Activated CD4-positive, alpha-beta T cell treated with anti-CD3 and anti-CD28 coated beads, Interleukin-2, amount 10 ng/mL, durations not matched to agents 24 days and 14 days (primary cell): Measurements from ENCODE around the gene TULP4. TPM values are rescaled to one million over a fixed set of nuclear protein-coding genes. Genes with fewer than 3 reads are reported as not detected.

Experiments used
- DNase-seq: peaks from one replicate; pipeline ENCODE4 v3.0.0; 2022
- H3K27ac Mint-ChIP-seq: one replicate; pipeline ENCODE4 v1.8.0; 2022; ENCODE audit warnings: mild to moderate bottlenecking, mixed read lengths
- H3K27me3 Mint-ChIP-seq: one replicate; pipeline ENCODE4 v1.8.0; 2022; ENCODE audit warnings: mixed read lengths
- H3K36me3 Mint-ChIP-seq: one replicate; pipeline ENCODE4 v1.8.0; 2022; ENCODE audit warnings: low read depth, mild to moderate bottlenecking, mixed read lengths
- H3K4me1 Mint-ChIP-seq: one replicate; pipeline ENCODE4 v1.8.0; 2021; ENCODE audit warnings: mixed read lengths
- H3K4me3 Mint-ChIP-seq: one replicate; pipeline ENCODE4 v1.8.0; 2022; ENCODE audit warnings: mild to moderate bottlenecking, moderate library complexity, mixed read lengths
- H3K9me3 Mint-ChIP-seq: one replicate; pipeline ENCODE4 v1.8.0; 2021; ENCODE audit warnings: mixed read lengths
- intact Hi-C: fragments of 100-400 bp; cut with micrococcal nuclease; formaldehyde crosslinking; loops from one replicate; pipeline ENCODE4 v1.15.1; 2023
- total RNA-seq: library from RNA; stranded (reverse); gene quantifications from 2 replicates; pipeline ENCODE4 v1.2.3, GENCODE V29; 2022

TULP4 gene
- total RNA-seq, 1 donor from 2014 or later = 23.9 TPM

DNA sequence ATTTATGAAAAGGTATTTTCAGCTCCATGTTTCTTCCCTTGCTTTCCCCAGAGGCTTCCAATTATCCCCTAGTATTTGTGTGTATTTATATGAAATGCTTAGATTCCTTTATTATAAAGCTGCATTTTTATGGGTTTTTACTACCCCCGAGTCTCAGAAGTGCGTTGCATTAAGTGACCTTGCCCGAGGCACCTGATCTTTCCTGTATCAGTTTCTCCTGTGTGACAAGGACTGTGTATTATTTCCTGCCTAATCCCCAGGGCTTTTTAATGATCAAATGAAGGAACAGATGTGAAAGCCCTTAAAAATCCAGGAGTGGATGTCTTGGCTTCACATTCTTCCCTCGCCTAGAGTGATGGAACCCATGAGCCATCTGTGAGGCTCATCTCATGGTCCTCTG, 118.8 kb downstream of the TULP4 start:
- no peaks in the 10 kb centered on the region for H3K9me3 Mint-ChIP-seq
- H3K36me3 Mint-ChIP-seq = no peaks in the 10 kb centered on the region
- no peaks in the 10 kb centered on the region for H3K4me1 Mint-ChIP-seq
- H3K27ac Mint-ChIP-seq = no peak overlapping the region
- H3K27me3 Mint-ChIP-seq = no peaks in the 10 kb centered on the region
- intact Hi-C loops = no loop called here
- no peak for DNase-seq
- no peak overlapping the region for H3K4me3 Mint-ChIP-seq

DNA sequence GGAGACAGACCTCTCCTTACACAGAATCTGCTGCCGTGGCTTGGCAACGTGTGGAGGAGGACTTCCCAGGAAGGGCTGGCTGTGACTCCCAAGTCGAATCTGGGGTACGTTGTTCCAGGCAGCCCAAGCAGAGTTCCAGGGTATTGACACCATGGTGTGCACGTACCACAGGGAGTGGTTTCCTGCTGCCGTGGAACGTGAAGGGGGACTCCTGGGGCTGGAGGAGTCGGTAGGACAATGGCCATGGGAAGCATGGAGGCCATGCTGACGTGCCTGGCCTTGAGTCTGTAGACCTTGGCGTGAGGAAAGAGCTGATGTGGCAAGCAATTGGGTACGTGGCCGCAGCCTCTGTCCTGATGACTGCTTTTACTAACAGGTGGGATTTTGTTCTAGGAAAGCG, 119.3 kb downstream of the TULP4 start:
- H3K9me3 Mint-ChIP-seq = no peaks in the 10 kb centered on the region
- no peaks in the 10 kb centered on the region for H3K4me1 Mint-ChIP-seq
- no peaks in the 10 kb centered on the region for H3K36me3 Mint-ChIP-seq
- H3K27me3 Mint-ChIP-seq = no peaks in the 10 kb centered on the region
- no peak overlapping the region for H3K4me3 Mint-ChIP-seq
- no peak overlapping the region for H3K27ac Mint-ChIP-seq
- DNase-seq = no peak
- intact Hi-C loops = no loop called here

DNA sequence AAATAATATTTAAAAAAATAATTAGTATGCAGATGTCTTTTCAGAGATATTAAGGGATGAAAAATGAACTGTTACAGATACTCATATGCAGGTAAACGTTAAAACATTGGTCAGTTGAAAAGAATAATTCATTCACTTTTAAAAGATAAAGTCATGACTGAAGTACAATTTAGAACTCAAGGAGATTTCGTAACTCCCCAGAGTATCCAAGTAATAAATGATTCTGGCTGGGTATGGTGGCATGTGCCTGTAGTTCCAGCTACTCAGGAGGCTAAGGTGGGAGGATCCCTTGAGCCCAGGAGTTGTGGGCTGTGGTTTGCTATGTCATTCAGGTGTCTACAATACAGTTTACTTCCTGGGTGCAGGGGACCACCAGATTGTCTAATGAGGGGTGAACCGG, 125.3 kb downstream of the TULP4 start:
- H3K9me3 Mint-ChIP-seq = no peaks in the 10 kb centered on the region
- no peak overlapping the region for H3K27ac Mint-ChIP-seq
- intact Hi-C loops = no loop called here
- H3K36me3 Mint-ChIP-seq = no peaks in the 10 kb centered on the region
- no peak for DNase-seq
- H3K27me3 Mint-ChIP-seq = no peaks in the 10 kb centered on the region
- peaks cover 3% of the 10 kb centered on the region for H3K4me1 Mint-ChIP-seq
- H3K4me3 Mint-ChIP-seq = no peak overlapping the region

DNA sequence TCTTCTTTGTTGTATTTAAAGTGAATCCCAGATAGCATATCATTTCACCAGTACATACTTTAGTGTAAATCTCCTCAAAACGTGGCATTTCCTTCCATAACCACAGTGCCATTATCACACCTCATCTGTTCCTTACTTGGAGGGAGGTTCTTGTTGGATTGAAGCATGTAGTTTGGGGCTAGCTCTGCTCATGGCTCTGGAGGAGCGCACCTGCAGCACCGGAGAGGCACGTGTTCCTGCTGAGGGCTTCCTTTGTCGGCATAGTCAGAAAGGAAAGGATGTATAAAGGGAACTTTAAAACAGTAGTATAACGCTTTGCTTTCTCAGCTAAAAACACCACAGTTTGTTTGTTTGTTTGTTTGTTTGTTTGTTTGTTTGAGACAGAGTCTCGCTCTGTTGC, 126.0 kb downstream of the TULP4 start:
- Mint-ChIP-seq H3K27ac (no peak overlapping the region), H3K4me1 (peaks cover 3% of the 10 kb centered on the region), H3K9me3 (no peaks in the 10 kb centered on the region), H3K27me3 (no peaks in the 10 kb centered on the region), H3K4me3 (no peak overlapping the region), H3K36me3 (no peaks in the 10 kb centered on the region)
- no peak for DNase-seq
- intact Hi-C loops = no loop called here

DNA sequence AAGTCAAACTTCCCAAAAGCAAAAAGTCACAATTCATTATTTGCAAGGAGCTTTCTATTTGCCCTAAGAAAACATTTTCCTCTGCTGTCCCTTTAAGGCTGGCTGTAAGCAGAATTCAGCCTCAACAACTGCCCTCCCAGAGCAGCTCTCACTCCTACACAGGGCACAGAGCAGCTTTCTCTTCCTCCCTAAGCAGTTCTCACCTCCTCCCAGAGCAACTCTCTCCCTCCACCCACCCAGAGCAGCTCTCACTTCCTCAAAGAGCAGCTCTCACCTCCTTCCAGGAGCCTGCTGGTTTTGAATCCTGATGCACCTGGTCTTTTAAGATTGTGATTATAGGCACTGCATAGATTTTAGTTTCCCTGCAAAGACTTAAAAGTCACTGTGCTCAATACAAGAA, 127.0 kb downstream of the TULP4 start:
- Mint-ChIP-seq H3K36me3 (no peaks in the 10 kb centered on the region), H3K9me3 (no peaks in the 10 kb centered on the region), H3K27ac (no peak overlapping the region), H3K4me3 (no peak overlapping the region), H3K27me3 (no peaks in the 10 kb centered on the region), H3K4me1 (peaks cover 3% of the 10 kb centered on the region)
- intact Hi-C loops = no loop called here
- no peak for DNase-seq

DNA sequence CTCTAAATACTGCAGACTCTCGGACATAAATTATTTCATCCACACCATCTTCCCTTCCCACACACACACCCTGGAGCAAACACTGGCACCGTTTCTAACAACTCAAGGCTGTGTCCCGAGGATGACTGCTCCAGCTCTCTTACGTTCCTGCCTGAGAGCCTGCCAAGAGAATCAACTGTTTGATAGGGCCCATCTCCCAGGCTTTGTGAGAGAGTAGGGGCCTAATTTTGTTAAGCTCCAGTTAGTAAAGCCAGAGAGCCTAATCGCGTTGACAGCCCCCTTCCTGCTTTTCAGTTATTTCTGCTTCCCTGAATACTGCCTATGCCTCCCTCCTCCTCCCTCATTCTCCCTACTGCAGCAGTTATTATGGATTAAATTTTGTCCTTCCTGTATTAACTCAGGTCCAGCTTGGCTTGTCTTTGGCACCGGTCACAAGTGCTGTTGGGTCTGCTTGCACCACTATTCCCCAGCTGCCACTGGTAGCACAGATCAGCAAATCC, 129.5 kb downstream of the TULP4 start:
- Mint-ChIP-seq H3K27ac (no peak overlapping the region), H3K9me3 (no peaks in the 10 kb centered on the region), H3K4me3 (no peak overlapping the region), H3K27me3 (no peaks in the 10 kb centered on the region), H3K4me1 (peaks cover 3% of the 10 kb centered on the region), H3K36me3 (no peaks in the 10 kb centered on the region)
- no peak for DNase-seq
- intact Hi-C loops = no loop called here

DNA sequence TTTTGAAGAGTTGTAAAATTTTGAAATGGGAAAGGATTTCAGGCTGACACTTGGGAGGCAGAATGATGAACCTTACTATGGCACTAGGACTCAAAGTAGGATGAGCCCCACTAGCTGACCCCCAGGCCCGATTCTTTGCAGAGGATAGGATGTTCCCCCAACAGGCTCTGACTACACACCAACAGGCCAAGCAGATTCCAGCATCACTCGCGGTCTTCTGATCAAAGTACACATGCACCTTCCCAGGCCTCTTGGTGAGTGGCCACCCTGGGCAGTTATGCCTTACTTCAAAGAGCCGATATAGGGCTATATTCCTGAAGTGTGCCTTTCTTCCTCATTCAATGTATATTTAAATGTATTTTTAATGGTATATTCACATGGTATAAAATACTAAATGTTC, 130.0 kb downstream of the TULP4 start:
- no peak for DNase-seq
- H3K4me3 Mint-ChIP-seq = no peak overlapping the region
- H3K4me1 Mint-ChIP-seq = peaks cover 3% of the 10 kb centered on the region
- no peaks in the 10 kb centered on the region for H3K27me3 Mint-ChIP-seq
- intact Hi-C loops = no loop called here
- no peaks in the 10 kb centered on the region for H3K36me3 Mint-ChIP-seq
- H3K9me3 Mint-ChIP-seq = no peaks in the 10 kb centered on the region
- no peak overlapping the region for H3K27ac Mint-ChIP-seq

DNA sequence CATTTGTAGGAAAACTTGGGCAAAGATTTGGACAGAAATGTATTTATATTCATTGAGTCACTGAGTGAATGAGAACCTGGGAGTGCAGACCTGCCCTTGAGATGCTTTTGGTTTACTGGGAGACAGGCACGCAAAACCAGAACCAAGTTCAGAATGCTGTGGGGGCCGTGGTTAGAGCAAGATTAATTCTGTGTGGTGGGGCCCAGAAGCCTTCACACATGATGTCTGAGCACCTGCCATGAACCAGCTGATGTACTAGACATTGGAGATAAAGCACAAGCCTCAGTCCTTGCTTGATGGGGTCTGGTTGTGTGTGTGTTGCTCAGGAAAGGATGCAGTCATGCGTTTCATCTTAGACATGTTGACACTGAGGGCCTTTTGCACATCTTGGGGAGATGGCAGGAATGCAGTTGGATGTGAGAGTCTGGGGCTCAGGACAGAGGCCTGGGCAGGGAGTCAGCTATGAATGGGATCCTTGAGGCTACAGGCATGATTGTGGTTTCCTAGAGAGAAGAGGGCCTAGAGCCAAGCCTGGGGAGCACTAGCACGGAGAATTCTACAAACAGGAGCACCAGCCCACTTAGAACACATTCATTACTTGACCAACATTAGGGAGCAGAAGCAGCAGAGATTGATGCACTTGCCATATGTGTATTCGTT, 133.3 kb downstream of the TULP4 start:
- H3K36me3 Mint-ChIP-seq = no peaks in the 10 kb centered on the region
- H3K4me1 Mint-ChIP-seq = no peaks in the 10 kb centered on the region
- H3K27me3 Mint-ChIP-seq = no peaks in the 10 kb centered on the region
- no peak overlapping the region for H3K4me3 Mint-ChIP-seq
- no peaks in the 10 kb centered on the region for H3K9me3 Mint-ChIP-seq
- intact Hi-C loops = no loop called here
- DNase-seq = no peak
- H3K27ac Mint-ChIP-seq = no peak overlapping the region

DNA sequence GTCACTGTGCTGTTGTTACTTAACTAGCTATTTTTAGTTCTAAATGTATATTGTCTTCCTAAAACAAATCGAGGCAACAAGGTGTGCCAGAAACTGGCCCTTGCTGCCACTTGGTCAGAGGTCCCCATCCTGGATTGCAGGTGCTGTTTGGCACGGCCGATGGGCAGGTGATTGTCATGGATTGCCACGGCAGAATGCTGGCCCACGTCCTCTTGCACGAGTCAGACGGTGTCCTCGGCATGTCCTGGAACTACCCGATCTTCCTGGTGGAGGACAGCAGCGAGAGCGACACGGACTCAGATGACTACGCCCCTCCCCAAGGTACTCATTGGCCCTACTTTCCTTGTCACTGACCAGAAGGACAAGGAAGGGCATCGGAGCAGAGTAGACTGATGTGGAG, 136.6 kb downstream of the TULP4 start:
- Mint-ChIP-seq H3K36me3 (peaks cover 3% of the 10 kb centered on the region), H3K27ac (no peak overlapping the region), H3K4me1 (no peaks in the 10 kb centered on the region), H3K4me3 (no peak overlapping the region), H3K27me3 (no peaks in the 10 kb centered on the region), H3K9me3 (no peaks in the 10 kb centered on the region)
- intact Hi-C loops = no loop called here
- DNase-seq = no peak

DNA sequence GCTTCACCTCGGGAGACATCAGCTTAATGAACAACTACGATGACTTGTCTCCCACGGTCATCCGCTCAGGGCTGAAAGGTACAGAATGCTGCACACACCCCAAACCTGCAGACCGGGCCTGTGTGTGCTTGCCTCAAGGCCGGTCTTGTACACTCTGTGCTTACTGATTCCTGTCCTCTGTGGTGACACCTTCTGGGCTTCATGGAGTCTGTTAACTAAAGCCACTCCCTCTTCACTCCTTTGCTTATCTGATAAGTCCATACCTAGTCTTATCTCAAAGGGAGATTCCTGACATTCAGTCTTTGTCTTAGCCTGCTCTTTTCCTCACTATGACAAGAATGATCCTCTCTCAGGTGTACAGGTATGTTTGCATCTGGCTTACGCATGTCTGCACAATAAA, 139.9 kb downstream of the TULP4 start:
- H3K4me3 Mint-ChIP-seq = no peak overlapping the region
- peaks cover 3% of the 10 kb centered on the region for H3K36me3 Mint-ChIP-seq
- intact Hi-C loops = no loop called here
- H3K27me3 Mint-ChIP-seq = no peaks in the 10 kb centered on the region
- H3K9me3 Mint-ChIP-seq = no peaks in the 10 kb centered on the region
- no peak for DNase-seq
- H3K4me1 Mint-ChIP-seq = no peaks in the 10 kb centered on the region
- H3K27ac Mint-ChIP-seq = no peak overlapping the region

DNA sequence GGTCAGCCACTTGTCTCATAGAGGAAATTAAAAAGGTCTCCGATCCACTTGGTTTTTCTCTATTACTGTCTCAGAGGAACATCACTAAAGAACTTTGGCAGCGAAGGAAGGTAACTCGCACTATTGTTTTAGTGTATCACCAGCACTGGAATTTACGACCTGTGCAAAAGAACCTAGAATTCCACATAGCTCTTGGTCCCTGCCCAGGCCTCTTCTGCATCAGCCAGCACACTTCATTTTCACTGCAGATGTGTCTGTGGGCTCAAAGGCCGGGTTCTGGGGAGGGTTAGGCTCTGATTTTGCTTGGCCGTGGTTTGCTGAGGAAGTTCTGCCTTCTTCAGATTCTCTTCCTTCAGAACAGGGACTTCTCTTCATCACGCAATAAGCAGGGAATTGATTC, 144.9 kb downstream of the TULP4 start:
- Mint-ChIP-seq H3K27me3 (no peaks in the 10 kb centered on the region), H3K4me3 (no peak overlapping the region)
- intact Hi-C loops = no loop called here

DNA sequence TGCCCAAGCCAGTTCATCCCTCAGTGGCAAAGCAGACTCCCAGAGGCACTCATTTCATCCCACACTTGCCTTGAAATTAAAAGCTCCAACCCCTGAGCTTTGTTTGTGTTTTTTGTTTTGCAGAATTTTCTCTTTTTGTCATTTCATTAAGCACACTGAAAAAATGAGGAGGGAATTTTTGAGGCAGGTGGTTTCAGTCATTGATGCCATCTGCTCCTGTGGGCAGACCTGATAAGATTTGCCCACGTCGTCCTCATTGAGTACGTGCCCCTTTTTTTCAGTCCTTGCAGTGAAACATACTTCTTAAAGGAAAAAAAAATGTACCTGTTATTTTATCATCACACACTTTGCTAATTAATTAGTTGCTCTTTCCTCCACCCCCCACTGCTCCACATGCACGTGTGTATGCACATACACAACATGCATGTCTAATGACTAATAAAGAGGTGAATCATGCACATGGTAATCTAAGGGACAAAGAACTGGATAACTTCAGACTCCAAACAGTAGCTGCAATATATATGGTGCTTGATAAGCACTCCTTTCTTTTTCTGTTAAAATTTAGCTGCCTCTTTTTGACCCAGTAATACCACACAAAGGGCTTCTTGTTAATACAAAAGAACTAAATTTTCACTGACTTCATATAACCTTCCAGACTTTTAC, 145.5 kb downstream of the TULP4 start:
- Mint-ChIP-seq H3K9me3 (no peaks in the 10 kb centered on the region), H3K4me1 (peaks cover 4% of the 10 kb centered on the region), H3K27ac (peak overlapping the region; percentile 18)

More for the DNA sequence above, 144.9 kb downstream of the TULP4 start:
- DNase-seq = no peak
- no peak overlapping the region for H3K27ac Mint-ChIP-seq
- H3K4me1 Mint-ChIP-seq = peaks cover 4% of the 10 kb centered on the region
- peaks cover 7% of the 10 kb centered on the region for H3K36me3 Mint-ChIP-seq
- H3K9me3 Mint-ChIP-seq = no peaks in the 10 kb centered on the region

DNA sequence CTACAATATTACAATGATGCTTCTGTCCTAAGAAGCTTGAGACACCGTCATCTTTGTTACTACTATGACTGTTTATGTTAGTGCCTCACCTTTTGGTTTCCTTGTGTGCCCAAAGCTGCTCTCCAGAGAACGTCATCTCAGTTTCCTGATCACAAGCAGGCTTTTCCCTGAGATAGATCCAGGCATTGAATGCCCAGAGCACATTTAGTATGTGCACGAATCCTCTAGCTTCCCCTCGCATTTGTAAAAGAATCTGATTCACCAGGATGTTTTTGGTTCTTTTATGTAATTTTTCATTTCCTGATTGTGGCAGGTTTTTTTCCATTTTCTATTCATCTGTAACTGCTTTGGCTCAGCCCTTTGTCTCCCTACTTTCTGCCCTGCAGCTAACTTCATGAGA, 147.5 kb downstream of the TULP4 start:
- Mint-ChIP-seq H3K4me3 (no peak overlapping the region), H3K4me1 (peaks cover 4% of the 10 kb centered on the region), H3K27me3 (no peaks in the 10 kb centered on the region), H3K27ac (no peak overlapping the region), H3K36me3 (peaks cover 9% of the 10 kb centered on the region), H3K9me3 (no peaks in the 10 kb centered on the region)
- intact Hi-C loops = no loop called here
- DNase-seq = no peak

More for the DNA sequence above, 145.5 kb downstream of the TULP4 start:
- H3K4me3 Mint-ChIP-seq = no peak overlapping the region
- H3K36me3 Mint-ChIP-seq = peaks cover 5% of the 10 kb centered on the region
- intact Hi-C loops = no loop called here
- no peak for DNase-seq
- no peaks in the 10 kb centered on the region for H3K27me3 Mint-ChIP-seq

DNA sequence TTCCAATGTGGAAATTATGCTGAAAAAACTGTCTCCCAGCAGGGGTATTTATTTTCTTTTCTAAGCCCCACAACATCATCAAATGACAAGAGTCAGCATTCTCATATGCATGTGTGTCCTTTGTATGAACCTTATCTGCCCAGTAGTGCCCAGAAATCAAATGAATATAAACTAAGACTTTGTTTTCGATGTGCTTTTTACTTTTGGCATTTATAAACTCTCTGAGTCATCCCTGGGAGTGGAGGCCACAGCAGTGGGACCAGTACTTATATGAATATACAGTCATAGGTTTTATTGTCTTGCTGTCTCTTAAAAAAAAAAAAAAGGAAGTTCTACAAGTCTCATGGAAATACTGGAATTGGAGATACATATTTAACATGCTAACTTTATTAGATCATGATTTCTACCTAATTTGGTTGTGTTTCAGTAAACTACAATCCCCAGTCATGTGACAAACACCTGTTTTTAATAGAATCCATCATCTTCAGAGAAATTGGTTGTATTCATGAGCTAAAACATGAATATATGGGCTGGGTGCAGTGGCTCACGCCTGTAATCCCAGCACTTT, 148.4 kb downstream of the TULP4 start:
- no peak for DNase-seq
- peaks cover 4% of the 10 kb centered on the region for H3K4me1 Mint-ChIP-seq
- intact Hi-C loops = no loop called here
- H3K9me3 Mint-ChIP-seq = no peaks in the 10 kb centered on the region
- no peak overlapping the region for H3K27ac Mint-ChIP-seq
- no peaks in the 10 kb centered on the region for H3K27me3 Mint-ChIP-seq
- peaks cover 9% of the 10 kb centered on the region for H3K36me3 Mint-ChIP-seq
- no peak overlapping the region for H3K4me3 Mint-ChIP-seq
